PFSK-1 (cell line): ENCODE results near the gene ABCC10.

Source experiments
- POLR2AphosphoS5 ChIP-seq: IDR thresholded peaks from 2 replicates; pipeline ENCODE4 v1.6.1; 2012; ENCODE audit warnings: low read depth, mild to moderate bottlenecking, control low read depth, low read length, moderate library complexity
- REST ChIP-seq, 2 experiments: IDR thresholded peaks; 2 replicates each; pipeline versions ENCODE4 v1.6.1 to v1.8.0; 2011 to 2012; ENCODE audit warnings: low read depth in 2 of 2, low read length in 2 of 2, control low read depth in 1 of 2, inconsistent platforms in 1 of 2, mild to moderate bottlenecking in 1 of 2, moderate library complexity in 1 of 2; ENCODE audit not compliant: insufficient read depth in 1 of 2
- SIN3A ChIP-seq: IDR thresholded peaks from 2 replicates; pipeline ENCODE4 v1.6.1; 2012; ENCODE audit warnings: mild to moderate bottlenecking, low read length, moderate library complexity, borderline replicate concordance; ENCODE audit not compliant: insufficient read depth
- TAF1 ChIP-seq: IDR thresholded peaks from 2 replicates; pipeline ENCODE4 v1.6.1; 2012; ENCODE audit warnings: low read length, control low read depth, borderline replicate concordance; ENCODE audit not compliant: insufficient read depth

GRCh38 chr6:43493833-43494232, 66.5 kb downstream of the ABCC10 start:
- TF ChIP-seq POLR2AphosphoS5 (no peak), SIN3A (no peak), REST (IDR thresholded peaks at IDR 0.05; ENCODE audit: insufficient read depth in 1 of 2, low read depth in 2 of 2, low read length in 2 of 2) (no peak), TAF1 (no peak)
